ENCODE data around the gene CD38.
A peak's percentile ranks its signal among the peaks of the same experiment; 100 is the strongest.
"Not testable (repeated sequence)": the region's sequence is repeated elsewhere in the genome, so short reads cannot be mapped to it uniquely, and the experiment has no call there.

Gene CD38

GRCh38 chr4:15778289-15779241 lies at the start of gene CD38:
TSS of gene CD38 (plus strand) at chr4:15778328. CDS start at chr4:15778415, 87 bp downstream.
- H3K9ac ChIP-seq (ENCODE audit: low read depth, low read length), result peak within 1 kb of the TSS; percentile 81
- no peaks in the 10 kb centered on the region for H3K36me3 ChIP-seq (ENCODE audit: insufficient read depth, low read length)
- H3K9me3 ChIP-seq (ENCODE audit: control insufficient read depth, insufficient read depth, low read length), result no peaks in the 10 kb centered on the region
- peaks cover 4% of the 10 kb centered on the region; the same call in 1 of the 2 replicates for H3K4me1 ChIP-seq (ENCODE audit: insufficient read depth, low read length)

GRCh38 chr4:15729910-15730533 lies 48.1 kb upstream of the CD38 start:
- Histone ChIP-seq H3K4me1 (ENCODE audit: insufficient read depth, low read length) (no peaks in the 10 kb centered on the region), H3K9ac (ENCODE audit: low read depth, low read length) (no peak overlapping the region), H3K9me3 (ENCODE audit: control insufficient read depth, insufficient read depth, low read length) (0 out of 2 replicates have a peak, but pooled peaks cover 2% of the 10 kb centered on the region), H3K36me3 (ENCODE audit: insufficient read depth, low read length) (no peaks in the 10 kb centered on the region)

GRCh38 chr4:15733061-15733460 lies 45.1 kb upstream of the CD38 start:
- not testable (repeated sequence) for H3K9ac ChIP-seq (ENCODE audit: low read depth, low read length); H3K9me3 ChIP-seq (ENCODE audit: control insufficient read depth, insufficient read depth, low read length); H3K4me1 ChIP-seq (ENCODE audit: insufficient read depth, low read length); H3K36me3 ChIP-seq (ENCODE audit: insufficient read depth, low read length)

- Histone ChIP-seq H3K9me3 (ENCODE audit: control insufficient read depth, insufficient read depth, low read length) (0 out of 2 replicates have a peak, but pooled peaks cover 2% of the 10 kb centered on the region), H3K36me3 (ENCODE audit: insufficient read depth, low read length) (no peaks in the 10 kb centered on the region), H3K9ac (ENCODE audit: low read depth, low read length) (no peak overlapping the region), H3K4me1 (ENCODE audit: insufficient read depth, low read length) (no peaks in the 10 kb centered on the region)
Measured at GRCh38 chr4:15735536-15735935, 42.6 kb upstream of the CD38 start.

- Histone ChIP-seq H3K9me3 (ENCODE audit: control insufficient read depth, insufficient read depth, low read length) (0 out of 2 replicates have a peak, but pooled peaks cover 2% of the 10 kb centered on the region), H3K4me1 (ENCODE audit: insufficient read depth, low read length) (no peaks in the 10 kb centered on the region), H3K9ac (ENCODE audit: low read depth, low read length) (no peak overlapping the region), H3K36me3 (ENCODE audit: insufficient read depth, low read length) (no peaks in the 10 kb centered on the region)
Measured at GRCh38 chr4:15736514-15737050, 41.5 kb upstream of the CD38 start.

GRCh38 chr4:15737255-15737654 lies 40.9 kb upstream of the CD38 start:
- no peaks in the 10 kb centered on the region for H3K36me3 ChIP-seq (ENCODE audit: insufficient read depth, low read length)

GRCh38 chr4:15738877-15739276 lies 39.3 kb upstream of the CD38 start:
- Histone ChIP-seq H3K36me3 (ENCODE audit: insufficient read depth, low read length) (no peaks in the 10 kb centered on the region), H3K4me1 (ENCODE audit: insufficient read depth, low read length) (no peaks in the 10 kb centered on the region), H3K9ac (ENCODE audit: low read depth, low read length) (no peak overlapping the region), H3K9me3 (ENCODE audit: control insufficient read depth, insufficient read depth, low read length) (no peaks in the 10 kb centered on the region; the same call in 1 of the 2 replicates)

More at GRCh38 chr4:15737255-15737654, 40.9 kb upstream of the CD38 start:
- Histone ChIP-seq H3K9me3 (ENCODE audit: control insufficient read depth, insufficient read depth, low read length) (0 out of 2 replicates have a peak, but pooled peaks cover 2% of the 10 kb centered on the region), H3K4me1 (ENCODE audit: insufficient read depth, low read length) (no peaks in the 10 kb centered on the region), H3K9ac (ENCODE audit: low read depth, low read length) (no peak overlapping the region)

GRCh38 chr4:15740764-15741404 lies 37.2 kb upstream of the CD38 start:
- Histone ChIP-seq H3K36me3 (ENCODE audit: insufficient read depth, low read length) (no peaks in the 10 kb centered on the region), H3K9ac (ENCODE audit: low read depth, low read length) (no peak overlapping the region), H3K4me1 (ENCODE audit: insufficient read depth, low read length) (no peaks in the 10 kb centered on the region), H3K9me3 (ENCODE audit: control insufficient read depth, insufficient read depth, low read length) (no peaks in the 10 kb centered on the region; the same call in 1 of the 2 replicates)

GRCh38 chr4:15742083-15742582 lies 36.0 kb upstream of the CD38 start:
- H3K36me3 ChIP-seq (ENCODE audit: insufficient read depth, low read length), result no peaks in the 10 kb centered on the region
- no peaks in the 10 kb centered on the region; the same call in 1 of the 2 replicates for H3K9me3 ChIP-seq (ENCODE audit: control insufficient read depth, insufficient read depth, low read length)
- H3K9ac ChIP-seq (ENCODE audit: low read depth, low read length), result no peak overlapping the region
- H3K4me1 ChIP-seq (ENCODE audit: insufficient read depth, low read length), result no peaks in the 10 kb centered on the region

- H3K9ac ChIP-seq (ENCODE audit: low read depth, low read length), result no peak overlapping the region
Measured at GRCh38 chr4:15742637-15743036, 35.5 kb upstream of the CD38 start.

GRCh38 chr4:15744016-15744545 lies 34.0 kb upstream of the CD38 start:
- H3K36me3 ChIP-seq (ENCODE audit: insufficient read depth, low read length), result no peaks in the 10 kb centered on the region
- no peak overlapping the region for H3K9ac ChIP-seq (ENCODE audit: low read depth, low read length)
- H3K4me1 ChIP-seq (ENCODE audit: insufficient read depth, low read length), result no peaks in the 10 kb centered on the region
- H3K9me3 ChIP-seq (ENCODE audit: control insufficient read depth, insufficient read depth, low read length), result no peaks in the 10 kb centered on the region; the same call in 1 of the 2 replicates

More at GRCh38 chr4:15742637-15743036, 35.5 kb upstream of the CD38 start:
- H3K4me1 ChIP-seq (ENCODE audit: insufficient read depth, low read length), result no peaks in the 10 kb centered on the region
- H3K36me3 ChIP-seq (ENCODE audit: insufficient read depth, low read length), result no peaks in the 10 kb centered on the region
- no peaks in the 10 kb centered on the region; the same call in 1 of the 2 replicates for H3K9me3 ChIP-seq (ENCODE audit: control insufficient read depth, insufficient read depth, low read length)

- no peak overlapping the region for H3K9ac ChIP-seq (ENCODE audit: low read depth, low read length)
- no peaks in the 10 kb centered on the region; the same call in 1 of the 2 replicates for H3K9me3 ChIP-seq (ENCODE audit: control insufficient read depth, insufficient read depth, low read length)
- H3K36me3 ChIP-seq (ENCODE audit: insufficient read depth, low read length), result no peaks in the 10 kb centered on the region
- H3K4me1 ChIP-seq (ENCODE audit: insufficient read depth, low read length), result no peaks in the 10 kb centered on the region
Measured at GRCh38 chr4:15746110-15746509, 32.0 kb upstream of the CD38 start.

- H3K9ac ChIP-seq (ENCODE audit: low read depth, low read length), result no peak overlapping the region
- H3K9me3 ChIP-seq (ENCODE audit: control insufficient read depth, insufficient read depth, low read length), result no peaks in the 10 kb centered on the region
- no peaks in the 10 kb centered on the region for H3K36me3 ChIP-seq (ENCODE audit: insufficient read depth, low read length)
- no peaks in the 10 kb centered on the region for H3K4me1 ChIP-seq (ENCODE audit: insufficient read depth, low read length)
Measured at GRCh38 chr4:15749001-15749400, 29.1 kb upstream of the CD38 start.

GRCh38 chr4:15751153-15751552 lies 27.0 kb upstream of the CD38 start:
- H3K4me1 ChIP-seq (ENCODE audit: insufficient read depth, low read length), result no peaks in the 10 kb centered on the region
- H3K9ac ChIP-seq (ENCODE audit: low read depth, low read length), result no peak overlapping the region
- no peaks in the 10 kb centered on the region for H3K9me3 ChIP-seq (ENCODE audit: control insufficient read depth, insufficient read depth, low read length)
- no peaks in the 10 kb centered on the region for H3K36me3 ChIP-seq (ENCODE audit: insufficient read depth, low read length)

Measured in ES-I3 (cell line).